ENCODE data around the gene WNT1.

WNT1 gene

GRCh38 chr12:49019443-49020324 lies 41.6 kb downstream of the WNT1 start:
- peak; percentile 66 to 86 for DNase-seq (ENCODE audit: low read depth in 1 of 2, low spot score in 1 of 2)
- Histone ChIP-seq H3K27me3 (ENCODE audit: insufficient read depth, poor library complexity, severe bottlenecking) (no peaks in the 10 kb centered on the region), H3K4me3 (replicated peaks; ENCODE audit: insufficient read depth, low read length) (peak overlapping the region; percentile 13), H3K27ac (replicated peaks) (peak overlapping the region; percentile 94)
- TF ChIP-seq CTCF (IDR thresholded peaks at IDR 0.05; ENCODE audit: insufficient read depth, low read length): peak; percentile 66
- TF ChIP-seq REST (IDR thresholded peaks at IDR 0.05; ENCODE audit: insufficient replicate concordance, low read depth): no peak
- TF ChIP-seq GABPA (IDR thresholded peaks at IDR 0.05; ENCODE audit: low read depth): no peak
- peak; percentile 38; the same call in 1 of the 2 replicates for TF ChIP-seq SPI1 (IDR thresholded peaks at IDR 0.05; ENCODE audit: borderline replicate concordance, low read depth)

- TF ChIP-seq CTCF (IDR thresholded peaks at IDR 0.05; ENCODE audit: insufficient read depth, low read length) (no peak), POLR2AphosphoS5 (IDR thresholded peaks at IDR 0.05; ENCODE audit: low read depth) (no peak)
- Histone ChIP-seq H3K4me3 (replicated peaks; ENCODE audit: insufficient read depth, low read length) (no peak overlapping the region), H3K27ac (replicated peaks) (no peak overlapping the region), H3K27me3 (ENCODE audit: insufficient read depth, poor library complexity, severe bottlenecking) (no peaks in the 10 kb centered on the region)
- DNase-seq (ENCODE audit: low read depth in 1 of 2, low spot score in 1 of 2): no peak
Observed at GRCh38 chr12:49020441-49020840, 42.3 kb downstream of the WNT1 start.

- H3K27ac ChIP-seq (replicated peaks): no peak overlapping the region
- no peak overlapping the region for H3K4me3 ChIP-seq (replicated peaks; ENCODE audit: insufficient read depth, low read length)
- TF ChIP-seq GABPA (IDR thresholded peaks at IDR 0.05; ENCODE audit: low read depth) (no peak), POLR2AphosphoS5 (IDR thresholded peaks at IDR 0.05; ENCODE audit: low read depth) (no peak), SPI1 (IDR thresholded peaks at IDR 0.05; ENCODE audit: borderline replicate concordance, low read depth) (no peak), CTCF (IDR thresholded peaks at IDR 0.05; ENCODE audit: insufficient read depth, low read length) (no peak), REST (IDR thresholded peaks at IDR 0.05; ENCODE audit: insufficient replicate concordance, low read depth) (no peak)
- no peaks in the 10 kb centered on the region for H3K27me3 ChIP-seq (ENCODE audit: insufficient read depth, poor library complexity, severe bottlenecking)
- no peak for DNase-seq (ENCODE audit: low read depth in 1 of 2, low spot score in 1 of 2)
Observed at GRCh38 chr12:49021292-49021915, 43.3 kb downstream of the WNT1 start.
